OCI-LY7 (cell line): ENCODE results near the gene AKR1C8. TPM values are rescaled to one million over a fixed set of nuclear protein-coding genes. Genes with fewer than 3 reads are reported as not detected.

Experiments
- BruUV-seq: library from RNA; stranded (reverse); fragments of 400-500 nt; replicated peaks from 2 replicates; lab custom pipeline; 2021; lab: Mats Ljungman, UMichigan
- CTCF ChIA-PET: fragments of 300-600 bp; sonication (Branson Sonifier 250); formaldehyde crosslinking; loops from one replicate; lab custom pipeline; 2022; ENCODE audit warnings: antibody characterized with exemption; ENCODE audit not compliant: unreplicated experiment; lab: Charles Lee
- POLR2A ChIA-PET: fragments of 300-600 bp; sonication (Branson Sonifier 250); formaldehyde crosslinking; loops from one replicate; lab custom pipeline; 2022; ENCODE audit warnings: antibody characterized with exemption; lab: Charles Lee
- DNase-seq: peaks from one replicate; pipeline ENCODE4 v3.0.0-alpha.2; 2015; ENCODE audit warnings: low spot score
- H2AFZ ChIP-seq: fragments of 200-600 bp; sonication (generic), shearing (Covaris generic); 2 replicates; pipeline ENCODE4 v1.6.1; 2014; ENCODE audit warnings: mild to moderate bottlenecking, antibody characterized with exemption, low read length, moderate library complexity
- H3K27ac ChIP-seq: fragments of 200-600 bp; sonication (generic); 2 replicates; pipeline ENCODE4 v1.5.1; 2014; ENCODE audit warnings: mixed run types, low read depth, mild to moderate bottlenecking, moderate library complexity, low read length, inconsistent platforms; ENCODE audit not compliant: poor library complexity, severe bottlenecking
- H3K36me3 ChIP-seq: fragments of 200-600 bp; sonication (generic); 2 replicates; pipeline ENCODE4 v1.6.1; 2014; ENCODE audit warnings: mild to moderate bottlenecking, antibody characterized with exemption, low read length, moderate library complexity, mixed read lengths; ENCODE audit not compliant: insufficient read depth
- H3K4me1 ChIP-seq: fragments of 200-600 bp; sonication (generic); 2 replicates; pipeline ENCODE4 v1.5.1; 2014; ENCODE audit warnings: mild to moderate bottlenecking, low read length; ENCODE audit not compliant: insufficient read depth, poor library complexity, severe bottlenecking
- H3K4me2 ChIP-seq: fragments of 200-600 bp; sonication (generic); 2 replicates; pipeline ENCODE4 v1.6.1; 2014; ENCODE audit warnings: mild to moderate bottlenecking, low read length
- H3K4me3 ChIP-seq: fragments of 200-600 bp; sonication (generic); 2 replicates; pipeline ENCODE4 v1.5.1; 2014; ENCODE audit warnings: mild to moderate bottlenecking, low read depth, low read length; ENCODE audit not compliant: poor library complexity, severe bottlenecking
- H3K79me2 ChIP-seq: fragments of 200-600 bp; sonication (generic); 2 replicates; pipeline ENCODE4 v1.6.1; 2016; ENCODE audit warnings: low read depth, mild to moderate bottlenecking, low read length, moderate library complexity, mixed read lengths; ENCODE audit not compliant: insufficient read depth
- H3K9me2 ChIP-seq: fragments of 200-600 bp; sonication (generic); 2 replicates; pipeline ENCODE4 v1.6.1; 2016; ENCODE audit warnings: mild to moderate bottlenecking, low read length, mixed read lengths; ENCODE audit not compliant: insufficient read depth
- H3K9me3 ChIP-seq: fragments of 200-600 bp; sonication (generic); 2 replicates; pipeline ENCODE4 v1.6.1; 2014; ENCODE audit warnings: mild to moderate bottlenecking, mixed run types, low read length, mixed read lengths
- H4K20me1 ChIP-seq: fragments of 200-600 bp; sonication (generic); 2 replicates; pipeline ENCODE4 v1.6.1; 2014; ENCODE audit warnings: mild to moderate bottlenecking, antibody characterized with exemption, low read length, moderate library complexity, mixed read lengths; ENCODE audit not compliant: insufficient read depth
- CTCF ChIP-seq: fragments of 200-600 bp; sonication (generic); conservative IDR thresholded peaks from 2 replicates; pipeline ENCODE4 v1.5.1; 2014; ENCODE audit warnings: mild to moderate bottlenecking, antibody characterized with exemption, low read length, moderate library complexity, mixed read lengths
- EZH2phosphoT487 ChIP-seq: fragments of 200-600 bp; sonication (generic); IDR thresholded peaks from 2 replicates; pipeline ENCODE4 v1.6.1; 2018; ENCODE audit warnings: low read depth, borderline replicate concordance, mild to moderate bottlenecking, mixed run types, antibody characterized with exemption, low read length, moderate library complexity, mixed read lengths
- intact Hi-C: fragments of 100-400 bp; cut with micrococcal nuclease; formaldehyde crosslinking; loops from one replicate; pipeline ENCODE4 v1.10.0; 2022; ENCODE audit not compliant: unreplicated experiment
- total RNA-seq, 2 experiments: library from RNA; depleted of rRNA in 1 of 2; stranded (reverse); fragments of >200 nt in 1 of 2; shearing (Covaris generic) in 1 of 2; gene quantifications; 2 replicates each; pipeline ENCODE4 v1.2.3, GENCODE V29; 2014 to 2022

Gene AKR1C8
- total RNA-seq, 2 experiments from 2014 or later = not detected

GRCh38 chr10:5199398-5199797, 14.4 kb upstream of the AKR1C8 start:
- intact Hi-C loops = no loop called here
- TF ChIP-seq CTCF (0 out of 2 replicates have a peak, but pooled peaks have one; percentile 23), EZH2phosphoT487 (no peak)
- no peak overlapping the region for H3K4me3 ChIP-seq
- no peaks in the 10 kb centered on the region for H3K4me1 ChIP-seq
- H2AFZ ChIP-seq = no peak overlapping the region
- DNase-seq = no peak
- ChIA-PET POLR2A (no interaction called here), CTCF (no interaction called here)
- no peaks in the 10 kb centered on the region for H3K36me3 ChIP-seq
- BruUV-seq = no TSS peak
- no peaks in the 10 kb centered on the region for H4K20me1 ChIP-seq
- H3K9me2 ChIP-seq = no peaks in the 10 kb centered on the region
- H3K9me3 ChIP-seq = no peaks in the 10 kb centered on the region
- H3K27ac ChIP-seq = no peak overlapping the region
- no peaks in the 10 kb centered on the region for H3K79me2 ChIP-seq
- no peak overlapping the region for H3K4me2 ChIP-seq

GRCh38 chr10:5198386-5198785, 13.4 kb upstream of the AKR1C8 start:
- no peaks in the 10 kb centered on the region for H3K9me2 ChIP-seq
- H3K4me2 ChIP-seq = no peak overlapping the region
- H3K4me3 ChIP-seq = no peak overlapping the region
- H4K20me1 ChIP-seq = no peaks in the 10 kb centered on the region
- H3K27ac ChIP-seq = no peak overlapping the region
- H3K4me1 ChIP-seq = no peaks in the 10 kb centered on the region
- POLR2A ChIA-PET = interaction anchor here (0.6 kb wide), 1 partner anchor 130 kb away, joined by 7 read pairs; no protein-coding TSS in a partner anchor
- H3K36me3 ChIP-seq = no peaks in the 10 kb centered on the region
- no TSS peak for BruUV-seq
- no peaks in the 10 kb centered on the region for H3K9me3 ChIP-seq
- H2AFZ ChIP-seq = no peak overlapping the region
- CTCF ChIA-PET = no interaction called here
- no peak for DNase-seq
- H3K79me2 ChIP-seq = no peaks in the 10 kb centered on the region
- no peak for TF ChIP-seq CTCF
- TF ChIP-seq EZH2phosphoT487 = no peak
- intact Hi-C loops = no loop called here

- POLR2A ChIA-PET = no interaction called here
- DNase-seq = no peak
- Histone ChIP-seq H3K36me3 (no peaks in the 10 kb centered on the region), H3K4me3 (no peak within 1 kb of the TSS), H3K4me1 (no peaks in the 10 kb centered on the region), H4K20me1 (no peaks in the 10 kb centered on the region), H3K9me2 (no peaks in the 10 kb centered on the region), H2AFZ (no peak within 1 kb of the TSS), H3K79me2 (no peaks in the 10 kb centered on the region), H3K9me3 (no peaks in the 10 kb centered on the region), H3K4me2 (no peak within 1 kb of the TSS), H3K27ac (no peak within 1 kb of the TSS)
- no TSS peak for BruUV-seq
- TF ChIP-seq EZH2phosphoT487 = no peak
- TF ChIP-seq CTCF = no peak
- CTCF ChIA-PET = no interaction called here
- intact Hi-C loops = no loop called here
Observed at GRCh38 chr10:5196702-5197113, 11.8 kb upstream of the AKR1C8 start, which contains the start of gene AKR1C4. Gene AKR1C4 (plus strand): TSS chr10:5196837. CDS start chr10:5196868, 31 bp downstream.
